HCT116 (cell line): ENCODE results near the gene ADCY1. TPM values are rescaled to one million over a fixed set of nuclear protein-coding genes. Genes with fewer than 3 reads are reported as not detected.

Experiments used
- ATAC-seq: fragments of 200-7000 bp; cut with Tn5 transposase; 2 replicates; pipeline ENCODE4 v1.9.1; 2020; ENCODE audit warnings: mild to moderate bottlenecking, moderate library complexity
- BruUV-seq: library from RNA; stranded (reverse); fragments of 400-500 nt; replicated peaks from 2 replicates; lab custom pipeline; 2021; lab: Mats Ljungman, UMichigan
- CTCF ChIA-PET: fragments of 300-600 bp; sonication (Branson Sonifier 250); formaldehyde crosslinking; loops from one replicate; lab custom pipeline; 2021; ENCODE audit warnings: antibody characterized with exemption; lab: Charles Lee
- POLR2A ChIA-PET: fragments of 300-600, 350-600 bp; sonication (Branson Sonifier 250); formaldehyde crosslinking; loops from one replicate; lab custom pipeline; 2021; ENCODE audit warnings: antibody characterized with exemption; lab: Charles Lee
- RAD21 ChIA-PET, 2 experiments: fragments of 300-600 bp; sonication (Branson Sonifier 250); formaldehyde crosslinking; loops; one replicate each; lab custom pipeline; 2023; ENCODE audit warnings: low total read pairs in 2 of 2; ENCODE audit not compliant: uncharacterized antibody in 2 of 2, unreplicated experiment in 2 of 2, low non-redundant PET in 1 of 2; lab: Charles Lee
- DNase-seq: peaks from one replicate; pipeline ENCODE4 v3.0.0-alpha.2; 2010; ENCODE audit warnings: low read depth, low spot score
- H2AFZ ChIP-seq: fragments of 200-600 bp; shearing (Covaris generic), sonication (generic); 2 replicates; pipeline ENCODE4 v1.6.1; 2017; ENCODE audit warnings: low read depth, mixed run types, mixed read lengths, antibody characterized with exemption, low read length; ENCODE audit not compliant: poor library complexity, severe bottlenecking
- H3K27ac ChIP-seq: 2 replicates; pipeline ENCODE4 v1.5.1; 2012; ENCODE audit warnings: low read depth, low read length
- H3K27me3 ChIP-seq: fragments of 200-600 bp; sonication (generic); 2 replicates; pipeline ENCODE4 v1.6.1; 2016; ENCODE audit warnings: mixed run types, low read length, mixed read lengths; ENCODE audit not compliant: insufficient read depth
- H3K36me3 ChIP-seq, 2 experiments: fragments of 200-500 bp in 1 of 2; fragments of 200-600 bp in 1 of 2; sonication (Bioruptor generic) in 1 of 2; sonication (generic) in 1 of 2; 2 replicates each; pipeline versions ENCODE4 v1.5.1 to v1.6.1; 2014 to 2016; ENCODE audit warnings: low read length in 2 of 2, inconsistent platforms in 1 of 2, mixed read lengths in 1 of 2, mixed run types in 1 of 2; ENCODE audit not compliant: insufficient read depth in 2 of 2, control insufficient read depth in 1 of 2
- H3K4me1 ChIP-seq, 2 experiments: fragments of 200-600 bp in 1 of 2; sonication (generic) in 1 of 2; 2 replicates each; pipeline versions ENCODE4 v1.5.1 to v1.6.1; 2012 to 2017; ENCODE audit warnings: low read length in 2 of 2, inconsistent platforms in 1 of 2, mild to moderate bottlenecking in 1 of 2, mixed read lengths in 1 of 2, mixed run types in 1 of 2, moderate library complexity in 1 of 2; ENCODE audit not compliant: insufficient read depth in 2 of 2, control insufficient read depth in 1 of 2
- H3K4me2 ChIP-seq: fragments of 200-600 bp; sonication (generic); 2 replicates; pipeline ENCODE4 v1.6.1; 2017; ENCODE audit warnings: mixed run types, low read length, mixed read lengths
- H3K4me3 ChIP-seq, 2 experiments: fragments of 200-600 bp in 1 of 2; sonication (generic) in 1 of 2; replicated peaks in 1 of 2; 2 replicates each; pipeline ENCODE4 v1.5.1; 2011 to 2016; ENCODE audit warnings: low read length in 2 of 2, control low read depth in 1 of 2, low read depth in 1 of 2, mild to moderate bottlenecking in 1 of 2, mixed read lengths in 1 of 2, mixed run types in 1 of 2
- H3K79me2 ChIP-seq: fragments of 200-600 bp; sonication (generic); 2 replicates; pipeline ENCODE4 v1.6.1; 2017; ENCODE audit warnings: mild to moderate bottlenecking, mixed run types, low read length, moderate library complexity, mixed read lengths; ENCODE audit not compliant: insufficient read depth
- H3K9ac ChIP-seq: fragments of 200-600 bp; sonication (generic); 2 replicates; pipeline ENCODE4 v1.6.1; 2016; ENCODE audit warnings: low read length, mixed read lengths
- H3K9me2 ChIP-seq: fragments of 200-600 bp; sonication (generic), shearing (Covaris generic); 2 replicates; pipeline ENCODE4 v1.6.1; 2017; ENCODE audit warnings: mixed run types, mild to moderate bottlenecking, moderate library complexity; ENCODE audit not compliant: insufficient read depth
- H3K9me3 ChIP-seq, 2 experiments: fragments of 200-500 bp in 1 of 2; fragments of 200-600 bp in 1 of 2; sonication (Bioruptor generic) in 1 of 2; sonication (generic) in 1 of 2; 2 replicates each; pipeline ENCODE4 v1.6.1; 2014 to 2017; ENCODE audit warnings: low read length in 2 of 2, mixed read lengths in 2 of 2, inconsistent platforms in 1 of 2, low read depth in 1 of 2, mild to moderate bottlenecking in 1 of 2, mixed run types in 1 of 2, moderate library complexity in 1 of 2; ENCODE audit not compliant: control insufficient read depth in 1 of 2, insufficient read depth in 1 of 2
- H4K20me1 ChIP-seq: fragments of 200-600 bp; sonication (generic), shearing (Covaris generic); 2 replicates; pipeline ENCODE4 v1.6.1; 2017; ENCODE audit warnings: mixed run types, mild to moderate bottlenecking, moderate library complexity; ENCODE audit not compliant: insufficient read depth
- ATF3 ChIP-seq: IDR thresholded peaks from 2 replicates; pipeline ENCODE4 v1.6.1; 2012
- CBX3 ChIP-seq: IDR thresholded peaks from 2 replicates; pipeline ENCODE4 v1.6.1; 2012; ENCODE audit warnings: low read depth
- EGR1 ChIP-seq: IDR thresholded peaks from 2 replicates; pipeline ENCODE4 v1.6.1; 2012; ENCODE audit warnings: low read depth
- EZH2 ChIP-seq: fragments of 200-600 bp; sonication (generic); IDR thresholded peaks from 2 replicates; pipeline ENCODE4 v1.6.1; 2017; ENCODE audit warnings: antibody characterized with exemption, mixed run types
- EZH2phosphoT487 ChIP-seq: fragments of 200-600 bp; IDR thresholded peaks from 2 replicates; pipeline ENCODE4 v1.6.1; 2018; ENCODE audit warnings: antibody characterized with exemption, borderline replicate concordance
- FOSL1 ChIP-seq: IDR thresholded peaks from 2 replicates; pipeline ENCODE4 v1.6.1; 2012; ENCODE audit warnings: low read depth
- MAX ChIP-seq: IDR thresholded peaks from 2 replicates; pipeline ENCODE4 v1.6.1; 2012
- POLR2A ChIP-seq: IDR thresholded peaks from 2 replicates; pipeline ENCODE4 v1.7.0; 2011; ENCODE audit warnings: borderline replicate concordance; ENCODE audit not compliant: insufficient read depth, insufficient read length; ENCODE audit errors: extremely low read depth
- POLR2AphosphoS5 ChIP-seq: IDR thresholded peaks from 2 replicates; pipeline ENCODE4 v1.6.1; 2011; ENCODE audit warnings: mild to moderate bottlenecking, low read depth, low read length, moderate library complexity
- REST ChIP-seq: IDR thresholded peaks from 2 replicates; pipeline ENCODE4 v1.6.1; 2012; ENCODE audit warnings: low read depth
- SIN3A ChIP-seq: IDR thresholded peaks from 2 replicates; pipeline ENCODE4 v1.6.1; 2012; ENCODE audit warnings: low read depth
- SRF ChIP-seq: IDR thresholded peaks from 2 replicates; pipeline ENCODE4 v1.6.1; 2012; ENCODE audit warnings: low read depth
- TCF7L2 ChIP-seq: IDR thresholded peaks from 2 replicates; pipeline ENCODE4 v1.7.0; 2011; ENCODE audit warnings: borderline replicate concordance, inconsistent platforms; ENCODE audit not compliant: insufficient read depth, insufficient read length; ENCODE audit errors: extremely low read depth
- YY1 ChIP-seq: IDR thresholded peaks from 2 replicates; pipeline ENCODE4 v1.6.1; 2011; ENCODE audit warnings: low read length, low read depth, moderate library complexity, mild to moderate bottlenecking; ENCODE audit not compliant: insufficient replicate concordance; ENCODE audit errors: extremely low read depth
- ZFX ChIP-seq: fragments of 450-650 bp; IDR thresholded peaks from 2 replicates; pipeline ENCODE4 v1.6.1; 2017
- intact Hi-C: fragments of 100-400 bp; cut with micrococcal nuclease; formaldehyde crosslinking; loops from 2 replicates; pipeline ENCODE4 v1.10.0; 2022
- total RNA-seq: library from RNA; stranded (reverse); gene quantifications from one replicate; pipeline ENCODE4 v1.2.1, GENCODE V29; 2021; ENCODE audit not compliant: unreplicated experiment

Gene ADCY1
- total RNA-seq, 1 experiment from 2014 or later: 0.05 TPM

GRCh38 chr7:45708046-45708950 is 134.1 kb downstream of the ADCY1 start:
- ChIA-PET POLR2A (no interaction called here), CTCF (interaction anchor here (1.5 kb wide), 1 partner anchor 44 kb away, joined by 3 read pairs; no protein-coding TSS in a partner anchor), RAD21 (no interaction called here)
- no peaks in the 10 kb centered on the region for H3K9me2 ChIP-seq
- no peak overlapping the region for H3K27ac ChIP-seq
- H3K36me3 ChIP-seq: no peaks in the 10 kb centered on the region
- H2AFZ ChIP-seq: no peak overlapping the region
- H3K79me2 ChIP-seq: no peaks in the 10 kb centered on the region
- no peak overlapping the region for H3K4me3 ChIP-seq
- H4K20me1 ChIP-seq: no peaks in the 10 kb centered on the region
- H3K4me1 ChIP-seq: no peaks in the 10 kb centered on the region
- DNase-seq (no peak), ATAC-seq (no peak)
- H3K4me2 ChIP-seq: no peak overlapping the region
- no peaks in the 10 kb centered on the region for H3K9me3 ChIP-seq
- BruUV-seq: no TSS peak
- peaks cover 40% of the 10 kb centered on the region for H3K27me3 ChIP-seq
- TF ChIP-seq SIN3A (no peak), ATF3 (no peak), SRF (no peak), POLR2AphosphoS5 (no peak), EZH2phosphoT487 (no peak), EZH2 (no peak), FOSL1 (no peak), YY1 (no peak), REST (no peak), ZFX (no peak), CBX3 (no peak), MAX (no peak), TCF7L2 (no peak), POLR2A (no peak), EGR1 (no peak)
- intact Hi-C loops: loop anchor here (5.0 kb wide), 1 partner anchor 276 kb away; no protein-coding TSS in a partner anchor
- no peak overlapping the region for H3K9ac ChIP-seq
